Measurements from ENCODE around the gene PPP1R3D.
"Not testable (repeated sequence)": the region's sequence is repeated elsewhere in the genome, so short reads cannot be mapped to it uniquely, and the experiment has no call there.

PPP1R3D gene

DNA sequence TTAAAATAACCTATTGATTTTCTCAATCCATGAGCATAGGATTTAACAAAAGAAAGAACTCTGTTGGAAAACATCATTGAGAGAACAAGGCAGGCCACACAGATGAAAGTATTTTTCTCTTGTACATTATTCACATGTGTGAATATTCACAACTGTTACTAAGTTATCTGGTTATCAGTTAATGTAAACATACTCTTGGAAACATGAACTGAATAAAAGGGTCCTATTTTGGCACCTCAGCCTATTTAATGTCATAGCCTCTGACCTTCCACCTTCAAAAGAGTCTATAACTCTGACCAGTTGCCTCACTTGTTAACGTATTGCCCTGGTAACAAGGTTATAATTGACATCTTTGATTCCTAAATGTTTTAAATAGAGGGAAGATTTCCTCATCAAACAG, 14.7 kb downstream of the PPP1R3D start:
- DNase-seq (ENCODE audit: low read depth): no peak

DNA sequence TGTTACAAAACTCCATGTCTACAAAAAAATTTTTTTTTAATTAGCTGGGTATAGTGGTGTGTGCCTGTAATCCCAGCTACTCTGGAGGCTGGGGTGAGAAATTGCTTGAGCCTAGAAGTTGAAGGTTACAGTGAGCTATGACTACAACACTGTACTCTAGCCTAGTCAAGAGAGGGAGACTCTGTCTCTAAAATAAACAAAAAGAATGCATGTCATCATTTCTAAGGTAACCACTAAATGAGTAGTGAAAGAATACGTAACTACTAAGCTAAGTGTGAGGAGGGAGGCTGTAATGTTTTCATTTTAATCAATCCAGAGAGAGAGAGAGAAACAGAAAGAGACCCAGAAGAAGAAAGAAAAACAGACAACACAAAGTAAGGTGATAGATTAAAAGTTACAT, 16.6 kb downstream of the PPP1R3D start:
- no peak for DNase-seq (ENCODE audit: low read depth)

DNA sequence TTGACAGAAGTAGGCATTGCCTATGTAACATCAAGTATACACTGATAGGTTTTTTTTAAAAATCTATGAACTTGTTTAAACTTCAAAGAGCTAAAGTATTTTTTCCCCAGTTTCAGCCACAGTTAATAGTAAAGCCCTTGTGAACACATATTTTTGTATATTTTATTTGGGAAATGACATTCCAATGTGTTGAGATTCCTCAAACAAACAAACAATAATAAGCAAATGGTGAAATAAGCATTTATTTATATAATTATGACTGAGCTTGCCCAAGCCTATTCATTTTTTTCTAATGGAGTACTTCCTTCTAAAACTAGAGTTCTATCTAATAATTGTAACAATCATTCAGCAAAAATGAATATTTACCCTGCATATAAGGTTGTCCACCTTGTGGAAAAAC, 19.2 kb downstream of the PPP1R3D start:
- no peak for DNase-seq (ENCODE audit: low read depth)

DNA sequence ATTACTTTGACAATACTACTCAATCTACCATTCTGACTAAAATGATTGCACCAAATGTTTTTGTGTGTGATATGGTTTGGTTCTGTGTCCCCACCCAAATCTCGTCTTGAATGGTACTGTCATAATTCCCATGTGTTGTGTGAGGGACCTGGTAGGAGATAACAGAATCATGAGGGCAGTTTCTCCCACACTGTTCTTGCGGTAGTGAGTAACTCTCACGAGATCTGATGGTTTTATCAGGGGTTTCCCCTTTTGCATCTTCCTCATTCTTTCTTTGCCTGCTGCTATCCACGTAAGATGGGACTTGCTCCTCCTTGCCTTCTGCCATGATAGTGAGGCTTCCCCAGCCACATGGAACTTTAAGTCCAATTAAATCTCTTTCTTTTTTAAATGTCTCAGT, 27.5 kb downstream of the PPP1R3D start:
- no peak for DNase-seq (ENCODE audit: low read depth)

DNA sequence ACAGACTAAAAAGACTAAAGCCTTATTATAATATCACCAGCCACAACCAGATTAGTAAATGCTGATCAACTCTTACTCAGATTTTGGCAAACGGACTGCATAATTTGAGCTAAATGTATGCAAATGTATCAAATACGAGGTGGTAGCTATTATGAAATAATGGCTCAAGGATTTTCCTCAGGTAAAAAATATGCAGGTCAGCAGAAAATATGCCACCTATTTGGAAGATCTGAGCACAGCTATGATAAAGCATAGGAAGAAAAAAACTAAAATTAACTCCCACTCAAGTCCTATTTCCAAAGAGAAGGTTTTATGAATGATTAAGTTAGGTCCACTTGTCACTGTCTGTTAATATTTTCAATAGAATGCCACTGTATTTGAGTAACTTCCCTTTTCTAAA, 29.1 kb downstream of the PPP1R3D start:
- no peak for DNase-seq (ENCODE audit: low read depth)

DNA sequence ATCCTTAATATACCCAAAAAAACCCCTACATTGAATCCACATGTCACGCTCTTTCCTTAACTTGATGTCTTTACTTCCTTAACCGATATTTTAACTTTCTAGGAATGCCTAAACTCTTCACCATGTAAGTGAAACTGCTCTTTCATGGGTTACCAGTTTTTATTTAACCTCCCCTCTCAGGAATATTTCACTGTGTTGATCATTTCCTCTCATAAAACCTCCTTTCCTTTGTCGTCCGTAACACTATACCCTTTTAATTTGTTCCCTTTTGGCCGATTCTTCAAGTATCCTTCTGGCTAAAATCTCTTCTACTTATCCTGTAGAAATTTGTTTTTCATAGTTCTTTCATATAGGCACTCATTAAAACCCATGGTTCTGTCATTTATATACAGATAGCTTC, 31.2 kb downstream of the PPP1R3D start:
- DNase-seq (ENCODE audit: low read depth): no peak

DNA sequence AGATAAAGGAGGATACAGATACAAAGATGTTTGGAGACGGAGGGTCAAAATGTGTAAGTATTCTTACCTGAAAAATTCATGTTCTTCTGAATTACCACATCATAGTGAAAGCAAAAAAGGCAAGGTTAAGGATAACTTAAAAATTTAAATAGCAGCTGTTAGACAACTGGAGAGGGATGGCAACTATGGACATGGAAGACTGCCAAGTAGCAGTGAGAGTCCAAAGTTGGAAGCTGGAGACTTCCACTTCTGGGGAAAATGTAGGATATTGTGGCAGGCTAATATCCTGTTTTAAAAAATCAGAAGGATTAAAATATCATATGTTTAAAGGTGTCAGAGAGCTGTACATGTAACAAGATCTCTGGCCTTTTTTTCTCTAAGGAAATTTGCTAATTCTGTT, 36.5 kb downstream of the PPP1R3D start:
- no peak for DNase-seq (ENCODE audit: low read depth)

DNA sequence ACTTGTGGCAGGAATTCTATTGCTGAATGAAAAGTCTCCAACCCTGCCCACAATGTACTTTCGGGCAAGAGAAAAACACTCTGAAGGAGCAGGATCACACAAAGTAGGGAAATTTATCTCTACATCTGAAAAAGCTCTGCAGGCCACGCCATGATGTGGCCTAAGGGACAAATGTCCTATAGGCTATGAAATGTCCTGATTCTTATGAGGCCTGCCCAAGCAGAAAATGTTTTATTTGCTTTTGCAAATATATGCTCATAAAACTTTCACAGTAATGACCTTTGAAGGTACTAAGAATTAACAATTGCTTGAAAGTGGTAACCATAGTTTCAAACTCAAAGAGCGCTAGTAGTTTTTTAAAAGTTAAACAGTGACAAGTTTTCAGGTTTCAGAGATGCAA, 37.6 kb downstream of the PPP1R3D start:
- no peak for DNase-seq (ENCODE audit: low read depth)

DNA sequence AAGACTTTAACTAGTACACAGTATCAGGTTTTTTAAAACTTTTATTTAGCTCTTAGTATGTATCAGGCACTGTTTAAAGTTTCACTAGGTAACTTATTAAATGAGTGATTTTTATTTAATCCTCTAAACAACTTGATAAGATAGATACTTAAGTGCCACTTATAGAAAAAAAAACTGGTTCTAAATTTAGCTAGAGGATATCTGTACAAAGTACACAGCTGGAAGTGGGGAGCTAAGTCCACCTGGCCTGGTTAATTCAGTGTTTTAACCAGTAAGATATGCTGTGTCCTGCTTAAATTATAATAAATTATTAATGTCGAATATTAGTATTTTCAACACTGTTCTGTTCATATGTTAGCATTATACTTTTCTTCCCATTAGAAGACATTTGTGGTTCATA, 44.2 kb downstream of the PPP1R3D start:
- DNase-seq (ENCODE audit: low read depth): no peak

DNA sequence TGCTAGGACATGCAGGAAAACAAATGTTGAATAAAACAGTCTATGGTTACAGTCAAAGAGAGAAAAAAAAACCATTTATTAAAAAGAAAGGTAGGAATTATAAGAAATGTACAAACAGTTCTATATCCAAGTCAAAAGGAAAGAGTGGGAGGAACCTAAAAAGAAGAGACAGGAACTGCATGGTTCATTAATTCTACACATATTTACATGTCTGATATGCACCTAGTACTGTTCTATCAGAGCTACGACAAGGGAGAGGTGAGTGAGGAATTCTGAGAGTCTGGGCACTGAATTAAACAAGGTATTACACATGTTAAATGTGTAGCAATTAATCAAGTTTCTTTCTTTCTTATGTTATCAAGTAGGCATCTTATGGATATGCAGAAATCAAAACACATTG, 48.5 kb downstream of the PPP1R3D start:
- DNase-seq (ENCODE audit: low read depth): no peak

DNA sequence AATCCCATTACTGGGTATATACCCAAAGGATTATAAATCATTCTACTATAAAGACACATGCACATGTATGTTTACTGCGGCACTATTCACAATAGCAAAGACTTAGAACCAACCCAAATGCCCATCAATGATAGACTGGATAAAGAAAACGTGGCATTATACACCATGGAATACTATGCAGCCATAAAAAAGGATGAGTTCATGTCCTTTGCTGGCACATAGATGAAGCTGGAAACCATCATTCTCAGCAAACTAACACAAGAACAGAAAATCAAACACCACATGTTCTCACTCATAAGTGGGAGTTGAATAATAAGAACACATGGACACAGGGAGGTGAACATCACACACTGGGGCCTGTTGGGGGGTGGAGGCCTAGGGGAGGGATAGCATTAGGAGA, 50.1 kb downstream of the PPP1R3D start:
- not testable (repeated sequence) for DNase-seq (ENCODE audit: low read depth)

DNA sequence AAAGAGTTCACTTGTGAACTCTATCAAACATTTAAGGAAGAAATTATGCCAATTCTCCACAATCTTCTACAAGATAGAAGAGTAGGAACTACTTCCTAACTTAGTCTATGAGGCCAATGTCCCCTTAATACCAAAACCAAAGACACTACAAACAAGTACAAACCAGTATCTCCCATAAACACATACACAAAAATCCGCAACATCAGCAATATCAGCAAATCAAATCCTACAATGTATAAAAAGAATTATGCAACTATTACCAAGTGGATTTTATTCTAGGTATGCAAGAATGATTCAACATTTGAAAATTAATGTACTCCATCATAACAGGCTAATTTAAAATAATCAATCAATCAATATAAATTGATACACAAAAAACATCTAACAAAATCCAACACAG, 52.1 kb downstream of the PPP1R3D start:
- DNase-seq (ENCODE audit: low read depth): no peak
